ENCODE data around the gene FBLN1. TPM values are rescaled to one million over a fixed set of nuclear protein-coding genes. Genes with fewer than 3 reads are reported as not detected.

The FBLN1 gene
- total and polyA plus RNA-seq, 2 donors (not counting 3 experiments of a cell fraction or from before 2014, with no cell fraction given) = 1.2 to 4.0 TPM

- Histone ChIP-seq H3K4me2 (ENCODE audit: insufficient read depth, low read length) (no peak overlapping the region), H3K9ac (replicated peaks; ENCODE audit: extremely low read depth, insufficient read depth, low read length) (no peak overlapping the region), H3K27me3 (ENCODE audit: control insufficient read depth in 2 of 2, insufficient read depth in 2 of 2, low read length in 2 of 2) (peaks cover 0 to 2% of the 10 kb centered on the region in 2 experiments), H3K9me1 (replicated peaks; ENCODE audit: control insufficient read depth, extremely low read depth, insufficient read depth, low read length) (no peaks in the 10 kb centered on the region), H3K27ac (ENCODE audit: insufficient read depth, low read depth, low read length) (no peak overlapping the region), H3K4me3 (replicated peaks in 1 of 3; ENCODE audit: insufficient read depth in 1 of 3, low read depth in 1 of 3, low read length in 3 of 3) (no peak overlapping the region), H3K79me2 (ENCODE audit: control insufficient read depth, insufficient read depth, low read length) (no peaks in the 10 kb centered on the region), H3K36me3 (ENCODE audit: control insufficient read depth in 2 of 2, extremely low read depth in 1 of 2, insufficient read depth in 2 of 2, low read length in 2 of 2) (no peaks in the 10 kb centered on the region), H3K9me3 (replicated peaks; ENCODE audit: control insufficient read depth, insufficient read depth, low read length) (no peaks in the 10 kb centered on the region), H2AFZ (ENCODE audit: low read depth, low read length) (no peak overlapping the region), H4K20me1 (replicated peaks; ENCODE audit: control insufficient read depth, extremely low read depth, insufficient read depth, low read length) (no peaks in the 10 kb centered on the region), H3K4me1 (ENCODE audit: control insufficient read depth, extremely low read depth, insufficient read depth, low read length) (no peaks in the 10 kb centered on the region)
- no peak for TF ChIP-seq JUN (IDR thresholded peaks at IDR 0.05; ENCODE audit: borderline replicate concordance, insufficient read depth, insufficient read length, low read depth)
- no peak for TF ChIP-seq POLR2A (IDR thresholded peaks at IDR 0.05; ENCODE audit: low read depth, low read length)
- no peak for TF ChIP-seq MYC (IDR thresholded peaks at IDR 0.05; ENCODE audit: low read depth, low read length)
- TF ChIP-seq CTCF (IDR thresholded peaks at IDR 0.05; ENCODE audit: extremely low read depth in 1 of 2, insufficient read depth in 1 of 2, low read depth in 1 of 2, low read length in 2 of 2) = no peak
- TF ChIP-seq EZH2 (IDR thresholded peaks at IDR 0.05; ENCODE audit: borderline replicate concordance, low read depth, low read length, severe bottlenecking) = no peak
- TF ChIP-seq MAX (IDR thresholded peaks at IDR 0.05; ENCODE audit: insufficient read depth, insufficient read length) = no peak
- TF ChIP-seq POLR2AphosphoS5 (IDR thresholded peaks at IDR 0.05; ENCODE audit: insufficient read depth, low read depth, low read length) = no peak
- no peak for TF ChIP-seq FOS (IDR thresholded peaks at IDR 0.05; ENCODE audit: borderline replicate concordance, insufficient read depth, low read length)
- no peak for TF ChIP-seq GATA2 (IDR thresholded peaks at IDR 0.05; ENCODE audit: insufficient read depth, insufficient read length, low read depth, low read length)
- dilution Hi-C loops (cut with MboI; ENCODE audit: extremely low pct_ligation_motif_present, low sequenced_read_pairs) = no loop called here
- intact Hi-C loops (cut with micrococcal nuclease) = no loop called here
- ChIA-PET CTCF (interaction anchor here (0.9 kb wide), 1 partner anchor 393 kb away, joined by 3 read pairs; no protein-coding TSS in a partner anchor), POLR2A (no interaction called here)
- DNase-seq (ENCODE audit: low read depth, low spot score) (no peak), FAIRE-seq (no peak)
- no TSS peak for BruUV-seq (replicated peaks)
These were observed 74.2 kb downstream of the FBLN1 start for GRCh38 chr22:45576730-45577464.

All from endothelial cell of umbilical vein (primary cell).